Stomach (tissue), 9 donors: Measurements from ENCODE around the gene PDE3B. TPM values are rescaled to one million over a fixed set of nuclear protein-coding genes. Genes with fewer than 3 reads are reported as not detected.
"Not testable (repeated sequence)": the region's sequence is repeated elsewhere in the genome, so short reads cannot be mapped to it uniquely, and the experiment has no call there.

Source experiments
- DNase-seq, 2 donors: peaks; one replicate each; pipeline versions ENCODE4 v3.0.0 to v3.0.0-alpha.2; 2013 to 2019
- H3K27ac ChIP-seq, 5 donors: fragments of 200-600 bp in 4 of 5; sonication (generic) in 4 of 5; one replicate each; pipeline ENCODE4 v1.5.1; 2013 to 2019; ENCODE audit warnings: mild to moderate bottlenecking in 1 of 5, moderate library complexity in 1 of 5
- H3K27me3 ChIP-seq, 3 donors: fragments of 200-600 bp; sonication (generic); one replicate each; pipeline ENCODE4 v1.5.1; 2017 to 2019; ENCODE audit warnings: mixed run types in 1 of 3
- H3K36me3 ChIP-seq, 4 donors: fragments of 200-600 bp; sonication (generic); 1 replicate in 3 of 4; 2 replicates in 1 of 4; pipeline ENCODE4 v1.5.1; 2016 to 2019
- H3K4me1 ChIP-seq, 4 donors: fragments of 200-600 bp; sonication (generic); one replicate each; pipeline ENCODE4 v1.5.1; 2016 to 2019
- H3K4me3 ChIP-seq, 4 donors: fragments of 200-600 bp; sonication (generic) in 3 of 4; one replicate each; pipeline ENCODE4 v1.5.1; 2016 to 2019; ENCODE audit warnings: mild to moderate bottlenecking in 1 of 4
- H3K9me3 ChIP-seq, 4 donors: fragments of 200-600 bp; sonication (generic); one replicate each; pipeline ENCODE4 v1.5.1; 2016 to 2019
- EP300 ChIP-seq: sonication (generic); formaldehyde crosslinking; IDR thresholded peaks from one replicate; pipeline ENCODE4 v1.6.1; 2017; ENCODE audit warnings: antibody characterized with exemption
- POLR2A ChIP-seq, 4 donors: fragments of 450-650 bp; IDR thresholded peaks; one replicate each; pipeline ENCODE4 v1.6.1; 2016; ENCODE audit warnings: antibody characterized with exemption in 4 of 4, control low read depth in 2 of 4, mild to moderate bottlenecking in 1 of 4, moderate library complexity in 1 of 4
- POLR2AphosphoS5 ChIP-seq, 3 donors: sonication (generic); formaldehyde crosslinking; IDR thresholded peaks; one replicate each; pipeline ENCODE4 v1.6.1; 2016; ENCODE audit warnings: antibody characterized with exemption in 3 of 3
- WGBS, 5 donors: extraction: QIAGEN DNeasy Blood & Tissue Kit in 3 of 5; methylation state at CpG; one replicate each; pipeline versions ENCODE4 v1.1.5 to v1.1.7; 2013 to 2018; 5-methylcytosine and 5-hydroxymethylcytosine counted together
- intact Hi-C: fragments of 100-400 bp; cut with DNase I; formaldehyde crosslinking; loops from one replicate; pipeline ENCODE4 v1.15.1; 2023; ENCODE audit warnings: low total_unique reads
- polyA plus RNA-seq, 3 donors: library from polyadenylated mRNA; stranded (reverse); fragments of 200-250 nt; gene quantifications; one replicate each; pipeline ENCODE4 v1.2.3, GENCODE V29; 2013
- total RNA-seq, 5 donors: library from RNA; depleted of rRNA; stranded (reverse); fragments of >200 nt; gene quantifications; one replicate each; pipeline versions ENCODE4 v1.1.0 to v1.2.3, GENCODE V29; 2014 to 2016
- TF ChIP-seq, protein P1 (sequence below), 7 experiments: fragments of 450-650 bp in 4 of 7; fragments of 200-600 bp in 3 of 7; sonication (generic) in 3 of 7; IDR thresholded peaks; one replicate each; pipeline ENCODE4 v1.5.1; 2016 to 2019; ENCODE audit warnings: antibody characterized with exemption in 7 of 7, control low read depth in 2 of 7, mild to moderate bottlenecking in 1 of 7
- donor health status: healthy with polysubstance abuse.
- donor health status: Bipolar disorder and iron deficiency.
- donor health status: healthy.

The PDE3B gene
- total and polyA plus RNA-seq, 8 donors: 1.2 to 49.2 (median 14.2) TPM

DNA sequence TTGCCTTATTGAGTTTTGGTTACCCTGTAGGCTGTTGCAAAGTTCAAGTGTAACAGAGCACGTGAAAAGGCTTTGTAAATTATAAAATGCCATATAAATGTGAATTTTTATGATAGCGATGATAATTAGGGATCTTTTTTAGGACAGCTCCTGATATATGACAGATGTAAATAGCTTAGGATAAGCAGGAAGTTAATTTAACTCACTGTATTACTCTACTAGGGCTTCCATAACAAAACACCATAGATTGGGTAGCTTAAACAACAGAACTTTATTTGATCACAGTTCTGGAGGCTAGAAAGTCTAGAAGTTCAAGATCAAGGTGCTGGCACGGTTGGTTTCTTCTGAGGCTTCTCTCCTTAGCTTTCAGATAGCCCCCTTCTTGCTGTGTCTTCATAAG is 17.0 kb upstream of the PDE3B start:
- intact Hi-C loops: no loop called here
- TF ChIP-seq, protein P1, sequence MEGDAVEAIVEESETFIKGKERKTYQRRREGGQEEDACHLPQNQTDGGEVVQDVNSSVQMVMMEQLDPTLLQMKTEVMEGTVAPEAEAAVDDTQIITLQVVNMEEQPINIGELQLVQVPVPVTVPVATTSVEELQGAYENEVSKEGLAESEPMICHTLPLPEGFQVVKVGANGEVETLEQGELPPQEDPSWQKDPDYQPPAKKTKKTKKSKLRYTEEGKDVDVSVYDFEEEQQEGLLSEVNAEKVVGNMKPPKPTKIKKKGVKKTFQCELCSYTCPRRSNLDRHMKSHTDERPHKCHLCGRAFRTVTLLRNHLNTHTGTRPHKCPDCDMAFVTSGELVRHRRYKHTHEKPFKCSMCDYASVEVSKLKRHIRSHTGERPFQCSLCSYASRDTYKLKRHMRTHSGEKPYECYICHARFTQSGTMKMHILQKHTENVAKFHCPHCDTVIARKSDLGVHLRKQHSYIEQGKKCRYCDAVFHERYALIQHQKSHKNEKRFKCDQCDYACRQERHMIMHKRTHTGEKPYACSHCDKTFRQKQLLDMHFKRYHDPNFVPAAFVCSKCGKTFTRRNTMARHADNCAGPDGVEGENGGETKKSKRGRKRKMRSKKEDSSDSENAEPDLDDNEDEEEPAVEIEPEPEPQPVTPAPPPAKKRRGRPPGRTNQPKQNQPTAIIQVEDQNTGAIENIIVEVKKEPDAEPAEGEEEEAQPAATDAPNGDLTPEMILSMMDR (IDR thresholded peaks at IDR 0.05): no peak
- TF ChIP-seq POLR2AphosphoS5 (IDR thresholded peaks at IDR 0.05): no peak
- TF ChIP-seq POLR2A (IDR thresholded peaks at IDR 0.05): no peak
- TF ChIP-seq EP300: no peak
- Histone ChIP-seq H3K9me3 (no peaks in the 10 kb centered on the region), H3K4me3 (no peak overlapping the region), H3K27ac (no peak overlapping the region), H3K36me3 (no peaks in the 10 kb centered on the region), H3K4me1 (peaks cover 0 to 11% (median 3%) of the 10 kb centered on the region in 4 donors), H3K27me3 (no peaks in the 10 kb centered on the region)
- DNase-seq: no peak
- 75 to 83% (median 77%) methylated on average over 3 of the region's 3 CpGs for WGBS, 5 donors

DNA sequence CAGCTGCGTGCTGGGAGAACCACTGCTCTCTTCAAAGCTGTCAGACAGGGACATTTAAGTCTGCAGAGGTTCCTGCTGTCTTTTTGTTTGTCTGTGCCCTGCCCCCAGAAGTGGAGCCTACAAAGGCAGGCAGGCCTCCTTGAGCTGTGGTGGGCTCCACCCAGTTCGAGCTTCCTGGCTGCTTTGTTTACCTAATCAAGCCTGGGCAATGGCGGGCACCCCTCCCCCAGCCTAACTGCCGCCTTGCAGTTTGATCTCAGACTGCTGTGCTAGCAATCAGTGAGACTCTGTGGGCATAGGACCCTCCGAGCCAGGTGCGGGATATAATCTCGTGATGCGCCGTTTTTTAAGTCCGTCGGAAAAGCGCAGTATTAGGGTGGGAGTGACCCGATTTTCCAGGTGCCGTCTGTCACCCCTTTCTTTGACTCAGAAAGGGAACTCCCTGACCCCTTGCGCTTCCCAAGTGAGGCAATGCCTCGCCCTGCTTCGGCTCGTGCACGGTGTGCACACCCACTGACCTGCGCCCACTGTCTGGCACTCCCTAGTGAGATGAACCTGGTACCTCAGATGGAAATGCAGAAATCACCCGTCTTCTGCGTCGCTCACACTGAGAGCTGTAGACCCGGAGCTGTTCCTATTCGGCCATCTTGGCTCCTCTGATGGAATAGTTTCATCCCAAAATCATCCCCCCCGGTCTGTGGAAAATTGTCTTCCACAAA is 9.9 kb upstream of the PDE3B start:
- DNase-seq, H3K27ac ChIP-seq: not testable (repeated sequence)

DNA sequence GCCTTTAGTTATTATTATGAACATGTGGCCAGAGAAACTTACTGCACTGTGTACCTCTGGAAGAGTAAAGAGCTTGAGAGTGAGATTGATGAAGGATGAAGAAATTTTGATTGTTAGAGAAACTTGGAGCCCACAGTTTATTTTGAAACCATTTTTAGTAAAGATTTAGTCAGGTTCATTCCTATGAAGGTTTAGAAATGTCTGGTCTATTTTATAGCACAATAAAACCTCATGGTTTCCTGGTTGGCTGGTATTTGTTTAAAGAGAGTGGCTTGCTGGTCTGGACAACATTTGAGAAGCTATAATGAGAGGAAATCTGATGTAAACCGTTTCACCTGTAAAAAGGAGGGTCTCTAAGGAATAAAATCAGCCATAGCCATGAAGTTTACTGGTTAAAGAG is 8.8 kb upstream of the PDE3B start:
- intact Hi-C loops: no loop called here
- H3K27ac ChIP-seq: no peak overlapping the region
- WGBS, 5 donors: 18 to 35% (median 26%) methylated on average over 1 of the region's 1 CpG
- H3K4me3 ChIP-seq: no peak overlapping the region
- no peaks in the 10 kb centered on the region for H3K36me3 ChIP-seq
- no peak for DNase-seq
- TF ChIP-seq, protein P1 (IDR thresholded peaks at IDR 0.05): no peak
- TF ChIP-seq POLR2A (IDR thresholded peaks at IDR 0.05): no peak
- no peak for TF ChIP-seq EP300
- TF ChIP-seq POLR2AphosphoS5 (IDR thresholded peaks at IDR 0.05): no peak
- peaks cover 0 to 13% (median 0%) of the 10 kb centered on the region in 4 donors for H3K4me1 ChIP-seq
- H3K9me3 ChIP-seq: no peaks in the 10 kb centered on the region
- H3K27me3 ChIP-seq: no peaks in the 10 kb centered on the region

More for the DNA sequence above, 9.9 kb upstream of the PDE3B start:
- 83 to 96% (median 84%) methylated on average over 11 to 20 of the region's 26 CpGs for WGBS, 5 donors
- H3K36me3 ChIP-seq, H3K9me3 ChIP-seq, intact Hi-C loops, H3K4me3 ChIP-seq, H3K27me3 ChIP-seq: not testable (repeated sequence)
- peaks cover 0 to 13% (median 0%) of the 10 kb centered on the region in 4 donors for H3K4me1 ChIP-seq

DNA sequence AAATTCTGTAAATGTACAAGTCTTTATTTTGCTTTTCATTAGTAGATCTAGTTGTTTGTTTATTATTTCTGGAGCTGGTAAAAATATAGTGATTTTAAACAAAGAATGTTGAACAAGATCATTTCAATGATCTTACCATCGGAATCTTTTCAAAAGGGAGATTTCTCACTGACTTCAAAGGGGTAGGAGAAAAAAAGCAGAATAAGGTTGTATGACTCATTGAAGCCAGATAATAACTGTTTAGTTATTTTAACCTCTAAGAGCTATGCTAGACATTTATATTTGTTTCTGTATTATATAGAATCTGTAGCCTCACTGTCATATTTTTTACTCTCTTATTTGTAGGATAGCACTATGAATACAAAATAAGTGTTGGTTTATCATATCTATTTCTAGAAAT is 8.1 kb upstream of the PDE3B start:
- H3K9me3 ChIP-seq: no peaks in the 10 kb centered on the region
- H3K27me3 ChIP-seq: no peaks in the 10 kb centered on the region
- no peak for DNase-seq
- H3K27ac ChIP-seq: no peak overlapping the region
- H3K4me1 ChIP-seq: peaks cover 0 to 17% (median 0%) of the 10 kb centered on the region in 4 donors
- H3K36me3 ChIP-seq: no peaks in the 10 kb centered on the region
- H3K4me3 ChIP-seq: no peak overlapping the region
- WGBS, 5 donors: 50 to 74% (median 61%) methylated on average over 1 of the region's 1 CpG
- intact Hi-C loops: no loop called here
- TF ChIP-seq POLR2A (IDR thresholded peaks at IDR 0.05) (no peak), EP300 (no peak), POLR2AphosphoS5 (IDR thresholded peaks at IDR 0.05) (no peak)
- TF ChIP-seq, protein P1 (IDR thresholded peaks at IDR 0.05): no peak

DNA sequence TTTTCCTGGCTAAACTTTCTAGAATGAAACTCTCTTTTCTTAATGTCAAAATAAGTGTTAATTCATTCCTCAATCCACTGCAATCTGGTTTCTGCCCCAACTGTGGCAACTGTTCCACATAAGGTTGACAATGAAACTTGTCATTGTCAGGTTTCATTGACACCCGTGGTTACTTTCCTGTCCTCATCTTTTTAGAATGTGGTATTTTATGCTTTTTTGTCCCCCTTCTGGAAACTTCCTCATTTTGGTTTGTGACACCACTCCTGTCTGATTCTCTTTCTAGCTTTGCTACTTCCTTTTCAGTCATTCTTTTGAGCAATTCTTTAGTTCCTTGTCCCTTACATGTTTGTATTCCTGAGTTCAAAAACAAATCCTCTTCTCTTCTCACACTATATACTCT is 7.5 kb upstream of the PDE3B start:
- peak overlapping the region in 1 of 5 donors; percentile 25 for H3K27ac ChIP-seq
- H3K9me3 ChIP-seq: no peaks in the 10 kb centered on the region
- no peak for DNase-seq
- H3K4me3 ChIP-seq: no peak overlapping the region
- no peaks in the 10 kb centered on the region for H3K27me3 ChIP-seq
- peaks cover 0 to 23% (median 0%) of the 10 kb centered on the region in 4 donors for H3K4me1 ChIP-seq
- no peaks in the 10 kb centered on the region for H3K36me3 ChIP-seq
- intact Hi-C loops: no loop called here
- TF ChIP-seq EP300: no peak
- no peak for TF ChIP-seq POLR2AphosphoS5 (IDR thresholded peaks at IDR 0.05)
- TF ChIP-seq, protein P1 (IDR thresholded peaks at IDR 0.05): no peak
- TF ChIP-seq POLR2A (IDR thresholded peaks at IDR 0.05): no peak
- WGBS, 5 donors: 65 to 76% (median 68%) methylated on average over 1 of the region's 1 CpG
